GM18505 (cell line): ENCODE data around the gene CLNK.

Source experiments
- ATAC-seq: cut with Tn5 transposase; IDR thresholded peaks from one replicate; pipeline ENCODE4 v1.9.1; 2021; ENCODE audit not compliant: unreplicated experiment
- POLR2A ChIP-seq: IDR thresholded peaks from 4 replicates; pipeline ENCODE4 v1.6.1; 2011; ENCODE audit warnings: borderline replicate concordance; ENCODE audit not compliant: insufficient read depth, insufficient read length; ENCODE audit errors: extremely low read depth

Gene CLNK

DNA sequence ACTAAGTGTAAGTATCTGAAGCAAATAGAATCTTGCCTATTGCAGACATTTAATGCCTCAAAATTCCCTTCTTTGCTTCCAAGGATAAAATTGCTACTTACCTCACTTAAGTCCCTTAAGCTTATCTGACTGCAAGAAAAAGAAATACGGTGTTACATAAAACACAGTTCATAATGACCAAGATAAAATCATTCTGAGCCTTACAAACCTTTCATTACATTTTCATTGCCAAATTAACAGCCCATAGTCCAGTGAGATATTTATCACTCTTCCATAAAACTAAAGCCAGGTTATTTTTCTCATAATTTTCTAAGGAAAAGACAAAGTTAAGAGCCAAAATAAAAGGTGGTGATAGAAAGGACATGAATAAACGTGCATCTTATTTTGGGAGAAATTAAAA is 152.4 kb downstream of the CLNK start:
- no peak for ATAC-seq
- TF ChIP-seq POLR2A, result no peak

DNA sequence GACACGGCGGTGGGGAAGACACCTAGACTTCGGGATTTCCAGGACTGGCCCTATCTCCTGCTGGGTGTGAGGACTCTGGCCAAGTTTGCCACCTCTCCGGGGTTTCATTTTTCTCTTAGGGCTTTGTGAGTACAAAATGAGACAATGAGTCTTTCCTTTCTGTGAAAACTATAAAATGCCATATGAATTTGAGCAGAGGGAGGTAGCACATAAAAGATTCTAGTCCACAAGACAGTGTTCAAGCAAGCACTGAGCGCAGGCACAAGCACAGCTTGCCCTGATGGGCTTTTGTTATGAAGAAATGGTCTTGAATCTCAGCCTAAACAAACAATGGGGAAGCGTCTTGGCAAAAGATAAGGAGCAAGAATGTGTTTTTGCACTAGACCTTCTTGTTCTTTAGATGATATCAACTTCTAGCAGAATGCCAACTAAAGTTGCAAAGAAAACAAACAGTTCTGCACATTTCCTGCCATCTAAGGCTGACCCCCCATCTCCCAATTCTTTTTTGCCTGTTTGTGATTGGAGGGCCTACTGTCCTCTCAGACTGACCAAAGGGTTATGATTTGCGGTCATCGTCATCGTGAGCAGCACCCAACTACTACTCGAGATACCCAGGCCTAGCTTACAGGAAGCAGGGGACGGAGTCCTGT is 154.3 kb downstream of the CLNK start:
- TF ChIP-seq POLR2A, result no peak
- no peak for ATAC-seq

DNA sequence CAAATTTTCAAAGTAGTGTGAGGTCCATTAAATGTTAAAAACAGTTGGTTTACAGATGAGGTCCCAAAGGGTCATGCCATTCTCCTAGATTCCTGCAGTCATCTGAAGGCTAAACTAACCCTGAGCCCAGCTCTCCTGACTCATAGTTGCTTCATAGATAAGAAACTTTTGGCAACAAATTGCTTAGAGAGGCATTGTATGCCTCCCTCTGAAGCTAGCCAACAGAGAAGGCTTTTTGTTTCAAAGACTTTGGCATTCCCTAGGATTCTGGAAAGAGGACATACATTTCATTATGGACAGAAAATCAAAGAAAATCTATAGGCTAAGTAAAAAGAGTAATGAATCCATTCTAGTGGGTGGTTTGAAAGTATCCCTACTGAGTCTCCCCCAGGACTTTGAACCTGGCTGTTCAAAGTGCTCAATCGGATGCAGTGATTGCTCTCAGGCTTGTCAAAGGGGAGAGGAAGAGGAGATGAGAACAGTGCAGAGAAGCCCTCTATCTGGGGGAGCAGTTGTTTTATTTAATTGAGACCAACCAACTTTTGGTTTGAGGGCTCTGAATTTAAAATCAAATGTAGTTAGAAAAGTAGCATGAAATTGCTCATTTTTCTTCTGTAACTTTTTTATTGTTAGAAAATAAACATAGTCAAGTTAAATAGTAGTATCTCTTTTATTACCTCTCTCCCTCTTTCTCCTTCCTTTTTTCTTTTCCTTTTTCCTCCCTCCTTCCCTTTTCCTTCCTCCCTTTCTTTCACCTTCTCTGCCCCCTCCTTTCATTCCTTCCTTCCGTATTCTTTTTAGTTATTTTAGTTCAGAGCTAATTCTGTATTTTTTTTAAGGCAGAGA is 155.1 kb downstream of the CLNK start:
- no peak for ATAC-seq
- no peak for TF ChIP-seq POLR2A

GRCh38 chr4:10527438-10527837 is 157.1 kb downstream of the CLNK start:
- no peak for ATAC-seq
- TF ChIP-seq POLR2A, result no peak

GRCh38 chr4:10526429-10527222 is 157.9 kb downstream of the CLNK start:
- no peak for TF ChIP-seq POLR2A
- no peak for ATAC-seq

DNA sequence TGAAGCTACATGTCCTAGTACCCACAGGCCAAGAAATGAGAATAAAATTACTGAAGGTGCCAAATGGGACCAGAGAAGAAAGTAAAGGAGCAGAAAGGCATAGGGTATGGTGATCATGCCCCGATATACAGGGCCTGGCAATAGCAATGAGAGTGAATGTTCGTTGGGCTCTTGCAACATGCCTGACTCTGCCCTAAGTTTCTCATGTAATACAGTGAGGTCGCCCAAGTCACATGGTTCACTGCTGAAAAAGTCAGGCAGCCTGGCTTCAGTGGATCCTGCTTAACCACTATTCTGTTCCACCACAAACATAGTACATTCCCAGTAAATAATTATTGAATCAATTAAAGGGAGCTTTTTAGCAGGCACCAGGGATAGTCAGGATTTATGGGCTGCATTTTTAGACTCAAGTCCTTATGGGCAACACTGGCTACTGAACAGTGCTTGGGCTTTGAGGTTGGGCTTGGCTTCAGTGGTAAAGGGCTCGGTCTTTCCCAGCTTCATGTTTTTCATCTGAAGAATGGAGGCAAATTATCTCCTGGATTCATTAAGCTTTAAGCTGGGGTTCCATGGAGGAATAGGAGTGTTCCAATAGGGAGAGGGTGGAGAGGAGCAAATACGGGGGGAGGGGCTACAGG is 160.3 kb downstream of the CLNK start:
- no peak for TF ChIP-seq POLR2A
- ATAC-seq, result no peak

- no peak for TF ChIP-seq POLR2A
- no peak for ATAC-seq
These were observed 163.1 kb downstream of the CLNK start for GRCh38 chr4:10521424-10521823.

GRCh38 chr4:10509733-10510132 is 174.8 kb downstream of the CLNK start:
- TF ChIP-seq POLR2A, result no peak
- ATAC-seq, result no peak

- no peak for TF ChIP-seq POLR2A
- no peak for ATAC-seq
These were observed 178.5 kb downstream of the CLNK start for GRCh38 chr4:10506077-10506476.

DNA sequence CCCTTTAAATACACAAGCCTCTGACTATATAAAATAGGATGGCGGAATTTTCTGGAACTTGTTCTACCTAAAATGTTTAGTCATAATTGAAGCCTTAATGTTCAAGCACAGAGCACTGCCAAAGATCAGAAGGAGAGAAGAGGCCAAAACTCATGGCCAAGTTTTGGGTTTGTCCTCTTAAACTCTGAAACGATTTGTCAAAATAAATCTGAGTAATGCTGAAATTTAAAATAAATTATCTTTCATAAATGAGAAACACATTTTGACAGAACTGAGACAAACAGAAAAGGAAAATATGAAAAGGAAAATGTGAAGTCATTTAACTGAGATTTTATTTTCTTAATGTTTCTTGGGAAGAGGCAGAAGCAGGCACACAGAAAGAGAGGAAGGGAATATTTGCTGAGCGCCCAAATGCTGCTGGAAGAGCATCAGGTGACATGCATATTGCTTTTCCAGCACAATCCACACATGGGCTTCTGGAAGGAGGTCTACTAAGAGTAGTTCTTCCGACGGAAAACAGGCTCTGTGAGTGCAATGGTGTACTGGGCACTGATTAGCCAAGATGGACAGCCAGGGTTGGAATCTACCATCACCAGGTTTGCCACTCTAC is 179.9 kb downstream of the CLNK start:
- no peak for ATAC-seq
- no peak for TF ChIP-seq POLR2A

- ATAC-seq, result no peak
- no peak for TF ChIP-seq POLR2A
These were observed 181.9 kb downstream of the CLNK start for GRCh38 chr4:10502717-10503116.

GRCh38 chr4:10500776-10501175 is 183.8 kb downstream of the CLNK start:
- TF ChIP-seq POLR2A, result no peak
- no peak for ATAC-seq

DNA sequence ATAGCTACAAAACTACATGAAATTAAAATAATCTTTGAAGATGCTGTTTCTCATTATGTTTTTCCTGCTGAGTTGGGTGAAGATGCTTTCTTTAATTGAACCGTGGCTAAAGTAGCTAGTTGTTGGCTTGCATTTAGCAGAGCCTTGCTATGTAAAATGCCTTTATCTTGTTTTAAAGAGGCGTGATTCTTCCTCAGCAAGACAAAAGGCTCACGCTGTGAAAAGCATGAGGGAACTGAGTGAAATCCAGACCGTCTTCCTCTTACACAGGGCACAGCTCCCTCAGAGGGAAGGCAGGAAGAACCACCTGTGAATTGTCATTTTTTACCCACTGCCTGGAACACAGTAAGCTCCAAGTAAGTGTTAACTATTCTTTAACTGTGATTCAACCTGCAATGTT is 188.4 kb downstream of the CLNK start:
- TF ChIP-seq POLR2A, result no peak
- ATAC-seq, result no peak
